Activated CD8-positive, alpha-beta memory T cell treated with anti-CD3 and anti-CD28 coated beads for 36 hours (primary cell): ENCODE measurements around the gene CFAP161. TPM values are rescaled to one million over a fixed set of nuclear protein-coding genes. Genes with fewer than 3 reads are reported as not detected.

ENCODE experiments used
- CTCF ChIA-PET: fragments of 350-600 bp; sonication (Branson Sonifier 250); formaldehyde crosslinking; loops from one replicate; lab custom pipeline; 2021; ENCODE audit warnings: antibody characterized with exemption; lab: Charles Lee
- POLR2A ChIA-PET: fragments of 350-600 bp; sonication (Branson Sonifier 250); formaldehyde crosslinking; loops from one replicate; lab custom pipeline; 2021; ENCODE audit warnings: antibody characterized with exemption; lab: Charles Lee
- total RNA-seq, 2 experiments: library from RNA; stranded (reverse); gene quantifications; one replicate each; pipeline ENCODE4 v1.2.3, GENCODE V29; 2021

CFAP161 gene
- total RNA-seq, 2 experiments from 2014 or later = not detected

DNA sequence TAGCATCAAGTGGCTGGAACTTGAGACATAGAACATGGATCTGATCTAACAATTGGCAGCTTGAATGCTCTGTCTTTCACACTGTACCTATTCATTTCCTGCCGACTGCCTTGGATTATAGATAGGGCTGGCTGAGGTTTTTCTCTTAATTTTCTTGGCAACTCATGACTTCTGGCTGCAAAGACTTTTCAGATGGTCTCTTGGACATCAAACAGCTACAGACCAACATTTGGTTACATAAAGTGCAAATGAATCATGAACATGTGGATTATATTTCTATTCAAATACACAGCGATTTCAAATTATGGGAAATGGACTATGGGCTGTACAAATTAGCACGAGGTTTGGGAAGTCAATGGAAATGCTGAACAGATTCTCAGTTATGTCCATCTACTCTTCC is 36.4 kb downstream of the CFAP161 start:
- ChIA-PET CTCF (interaction anchor here (0.6 to 1.3 kb wide), 2 partner anchors 41 to 96 kb away, joined by 4 read pairs; no protein-coding TSS in a partner anchor), POLR2A (no interaction called here)

- ChIA-PET CTCF (interaction anchor here (0.6 to 1.3 kb wide), 2 partner anchors 42 to 95 kb away, joined by 4 read pairs; no protein-coding TSS in a partner anchor), POLR2A (no interaction called here)
Measured at GRCh38 chr15:81171286-81171685, 37.2 kb downstream of the CFAP161 start.

DNA sequence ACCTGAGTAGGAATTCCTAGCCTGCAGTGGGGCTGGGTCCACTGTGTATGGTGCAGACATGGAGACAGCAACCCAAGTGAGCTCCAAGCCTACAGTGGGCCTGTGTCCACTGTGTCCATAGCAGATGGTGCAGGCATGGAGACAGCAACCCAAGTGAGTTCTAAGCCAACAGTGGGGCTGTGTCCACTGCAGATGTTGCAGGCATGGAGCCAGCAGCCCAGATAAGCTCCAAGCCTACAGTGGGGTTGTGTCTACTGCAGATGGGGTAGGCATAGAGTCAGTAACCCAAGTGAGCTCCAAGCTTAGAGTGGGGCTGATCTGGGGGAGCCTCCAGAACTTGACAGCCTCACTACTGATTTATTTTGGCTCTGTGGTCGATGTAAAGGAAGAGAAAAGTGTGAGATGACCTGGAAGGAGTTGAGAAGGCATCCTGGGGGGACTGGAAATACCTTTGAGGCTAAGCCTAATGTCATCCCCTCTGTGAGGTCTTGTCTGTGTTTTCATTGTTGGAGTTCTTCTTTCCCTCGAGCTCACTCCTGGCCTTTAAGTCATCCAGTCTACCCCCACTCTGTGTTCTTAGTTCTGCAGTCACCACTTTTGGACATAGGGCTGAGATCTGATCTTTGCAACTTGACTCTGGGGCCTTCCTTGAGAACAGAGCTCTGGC is 40.2 kb downstream of the CFAP161 start:
- POLR2A ChIA-PET = no interaction called here
- CTCF ChIA-PET = interaction anchor here (2.1 kb wide), 1 partner anchor 92 kb away, joined by 7 read pairs; no protein-coding TSS in a partner anchor

- CTCF ChIA-PET = interaction anchor here (0.6 to 2.1 kb wide), 2 partner anchors 91 to 169 kb away, joined by 5 to 7 read pairs; no protein-coding TSS in a partner anchor
- POLR2A ChIA-PET = no interaction called here
Measured at GRCh38 chr15:81174792-81175327, 40.8 kb downstream of the CFAP161 start.

DNA sequence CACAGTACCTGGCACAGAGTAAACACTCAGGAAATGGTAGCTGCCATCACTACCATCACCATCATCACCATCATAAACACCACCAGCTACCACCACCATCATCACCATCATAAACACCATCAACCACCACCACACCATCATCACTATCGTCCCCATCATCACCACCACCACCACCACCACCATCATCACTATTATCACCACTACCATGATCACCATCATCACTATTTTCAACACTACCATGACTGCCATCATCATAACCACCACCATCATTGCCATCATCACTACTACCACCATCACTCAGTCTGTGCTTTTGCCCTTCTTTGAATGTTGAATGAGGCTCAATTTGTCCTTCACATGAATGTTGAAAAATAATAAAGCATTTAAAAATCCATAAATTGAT is 41.4 kb downstream of the CFAP161 start:
- ChIA-PET CTCF (interaction anchor here (2.1 kb wide), 1 partner anchor 91 kb away, joined by 7 read pairs; no protein-coding TSS in a partner anchor), POLR2A (no interaction called here)

GRCh38 chr15:81176291-81176893 is 42.3 kb downstream of the CFAP161 start:
- ChIA-PET CTCF (interaction anchor here (1.0 to 2.1 kb wide), 2 partner anchors 13 to 90 kb away, joined by 3 to 7 read pairs; no protein-coding TSS in a partner anchor), POLR2A (no interaction called here)

- CTCF ChIA-PET = interaction anchor here (1.3 kb wide), 1 partner anchor 88 kb away, joined by 3 read pairs; no protein-coding TSS in a partner anchor
- POLR2A ChIA-PET = no interaction called here
Measured at GRCh38 chr15:81178365-81178764, 44.3 kb downstream of the CFAP161 start.

GRCh38 chr15:81181220-81181619 is 47.1 kb downstream of the CFAP161 start:
- CTCF ChIA-PET = no interaction called here
- POLR2A ChIA-PET = no interaction called here

GRCh38 chr15:81182031-81182755 is 48.1 kb downstream of the CFAP161 start:
- ChIA-PET POLR2A (no interaction called here), CTCF (no interaction called here)

GRCh38 chr15:81182756-81183438 is 48.8 kb downstream of the CFAP161 start:
- POLR2A ChIA-PET = no interaction called here

DNA sequence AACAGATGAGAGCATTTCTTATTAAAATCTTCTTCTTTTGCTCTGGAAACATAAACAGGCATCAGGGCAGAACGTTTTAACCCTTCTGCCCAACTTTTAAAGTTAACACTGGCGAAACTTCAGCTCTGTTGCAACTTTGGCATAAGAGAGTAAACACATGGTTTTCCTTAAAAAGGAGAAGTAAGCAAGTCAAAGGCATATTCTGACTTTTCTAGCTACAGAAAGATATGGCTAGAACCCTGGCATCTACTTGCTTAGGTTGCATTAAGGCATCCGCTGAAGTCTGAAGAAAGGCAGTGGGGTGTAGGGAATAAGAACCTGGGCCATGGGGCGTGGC is 49.3 kb downstream of the CFAP161 start:
- POLR2A ChIA-PET = no interaction called here

More at GRCh38 chr15:81182756-81183438, 48.8 kb downstream of the CFAP161 start:
- CTCF ChIA-PET = no interaction called here

DNA sequence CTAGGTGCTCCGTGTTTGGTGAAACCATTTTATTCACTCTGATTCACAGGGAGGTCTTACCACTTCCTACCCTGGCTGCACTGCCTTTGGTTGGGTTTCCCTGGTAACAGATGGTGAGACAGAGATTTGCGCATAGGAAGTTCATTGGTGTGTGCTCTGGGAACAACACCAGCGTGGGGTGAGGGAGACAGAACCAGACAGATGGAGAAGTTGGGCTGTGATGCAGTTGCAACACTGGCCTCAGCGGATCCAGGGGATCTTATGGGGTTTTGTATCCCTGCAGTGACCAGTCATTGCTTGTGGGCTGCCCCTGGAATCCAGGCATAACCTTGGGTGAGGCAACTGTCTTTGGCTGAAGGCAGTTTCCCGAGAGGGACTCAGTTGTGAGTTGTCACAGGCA is 50.1 kb downstream of the CFAP161 start:
- ChIA-PET POLR2A (no interaction called here), CTCF (no interaction called here)

More for the DNA sequence above, 49.3 kb downstream of the CFAP161 start:
- CTCF ChIA-PET = no interaction called here

DNA sequence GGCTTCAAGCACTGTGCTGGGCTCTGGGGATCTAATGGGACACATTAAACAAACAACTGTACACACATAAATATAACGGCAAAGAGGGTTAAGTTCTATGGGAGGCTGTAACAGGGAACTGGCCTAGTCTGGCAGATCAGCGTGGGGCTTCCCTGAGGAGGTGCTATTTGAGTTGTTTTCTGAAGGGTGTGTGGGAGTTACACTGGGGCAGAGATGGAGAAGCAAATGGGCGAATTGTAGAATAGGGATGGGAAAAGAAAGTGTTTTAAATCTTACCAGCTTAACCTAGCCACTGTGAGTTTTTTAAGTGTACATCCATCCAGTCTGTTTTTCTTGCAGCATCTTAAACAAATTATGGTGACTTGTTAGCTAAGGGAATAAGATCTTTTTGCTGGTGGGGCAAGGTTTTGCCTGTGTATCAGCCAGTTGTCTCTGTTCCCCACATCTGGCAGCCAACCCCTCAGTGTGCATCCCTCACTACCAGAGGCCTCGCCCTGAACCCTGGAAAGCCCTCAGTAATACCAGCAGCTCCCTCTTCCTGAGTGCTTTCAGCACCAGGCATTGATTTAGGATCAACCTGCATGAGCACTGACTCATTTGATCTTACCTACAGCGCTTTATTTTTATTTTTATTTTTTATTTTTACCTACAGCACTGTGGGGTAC is 51.7 kb downstream of the CFAP161 start:
- ChIA-PET CTCF (no interaction called here), POLR2A (no interaction called here)

DNA sequence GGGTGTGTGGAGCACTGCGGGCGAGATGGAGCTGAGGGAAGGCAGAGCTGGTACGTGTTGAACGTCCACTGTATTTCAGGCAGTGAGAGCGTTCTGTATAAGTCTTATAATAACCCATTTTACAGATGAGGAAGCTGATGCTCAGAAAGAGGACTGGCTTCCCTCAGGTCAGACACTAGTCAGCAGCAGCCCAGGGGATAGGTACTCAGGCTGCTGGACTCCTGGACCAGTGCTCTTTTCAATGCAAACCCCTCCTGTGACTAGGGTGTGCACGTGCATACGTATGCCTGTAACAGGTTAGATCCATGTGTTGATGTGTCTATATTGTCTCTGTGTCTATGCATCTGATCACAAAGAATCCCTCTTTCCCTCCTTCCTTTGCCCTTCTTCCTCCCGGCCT is 54.3 kb downstream of the CFAP161 start:
- CTCF ChIA-PET = interaction anchor here (1.1 kb wide), 1 partner anchor 12 kb away, joined by 3 read pairs; no protein-coding TSS in a partner anchor

DNA sequence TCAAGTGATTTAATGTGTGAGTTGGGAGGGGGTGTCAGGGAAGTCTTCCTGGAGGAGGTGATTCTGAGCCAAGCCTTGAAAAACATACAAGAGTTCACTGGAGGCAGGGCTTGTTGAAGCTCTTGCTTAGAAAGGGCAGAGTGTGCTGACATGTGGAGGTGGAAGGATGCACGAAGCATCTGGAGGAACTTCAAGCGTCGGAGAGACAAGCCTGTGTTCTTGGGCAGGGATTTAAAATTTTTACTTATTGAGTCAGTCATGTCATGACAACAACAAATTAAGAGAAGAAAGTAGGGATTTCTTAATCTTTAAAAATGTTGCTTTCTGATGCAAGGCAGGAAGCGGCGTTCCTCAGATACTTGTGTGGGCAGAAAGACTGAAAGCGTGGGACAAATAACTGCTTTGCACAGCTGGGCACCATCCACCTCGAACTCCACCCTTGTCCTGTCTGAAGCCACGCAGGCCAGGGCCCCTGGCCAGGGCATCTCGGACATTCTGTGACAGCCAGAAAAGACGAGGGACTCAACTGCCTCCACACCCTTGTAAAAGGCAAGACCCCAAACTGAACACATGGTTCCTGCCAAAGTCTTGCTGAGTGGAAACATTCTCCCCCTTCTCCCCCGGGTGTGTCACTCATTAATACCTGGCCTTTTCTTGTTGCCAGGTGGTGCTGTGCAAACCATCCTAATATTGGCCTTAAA is 55.7 kb downstream of the CFAP161 start:
- CTCF ChIA-PET = interaction anchor here (1.1 kb wide), 1 partner anchor 14 kb away, joined by 3 read pairs; no protein-coding TSS in a partner anchor

More for the DNA sequence above, 54.3 kb downstream of the CFAP161 start:
- POLR2A ChIA-PET = no interaction called here

GRCh38 chr15:81190922-81191507 is 56.9 kb downstream of the CFAP161 start:
- ChIA-PET POLR2A (no interaction called here), CTCF (no interaction called here)

More for the DNA sequence above, 55.7 kb downstream of the CFAP161 start:
- POLR2A ChIA-PET = no interaction called here

DNA sequence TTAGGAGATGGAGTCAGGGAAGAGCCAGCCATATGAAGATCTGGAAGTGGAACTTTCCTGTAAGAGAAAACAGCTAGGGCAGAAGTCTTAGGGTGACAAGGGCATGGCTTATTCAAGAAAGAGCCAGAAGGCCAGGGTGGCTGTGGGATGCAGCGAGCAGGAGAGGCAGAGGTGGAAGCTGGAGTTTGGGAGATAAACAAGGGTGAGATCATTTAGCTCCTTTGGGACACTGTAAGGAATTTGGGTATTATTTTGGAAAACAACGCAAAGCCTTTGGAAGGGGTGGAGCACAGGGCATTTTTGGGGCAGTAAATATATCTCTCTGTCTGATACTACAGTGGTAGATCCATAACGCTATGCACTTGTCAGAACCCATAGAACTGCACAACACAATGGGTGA is 57.6 kb downstream of the CFAP161 start:
- CTCF ChIA-PET = interaction anchor here (0.6 kb wide), 1 partner anchor 1607 kb away, joined by 3 read pairs; no protein-coding TSS in a partner anchor
- POLR2A ChIA-PET = no interaction called here
